HAP-1 (cell line): Measurements from ENCODE around the gene HASPIN.
"Not testable (repeated sequence)": the region's sequence is repeated elsewhere in the genome, so short reads cannot be mapped to it uniquely, and the experiment has no call there.

ENCODE experiments used
- DNase-seq, 2 experiments: peaks; one replicate each; pipeline ENCODE4 v3.0.0-alpha.2; 2016 to 2020; ENCODE audit warnings: low spot score in 2 of 2
- H3K27me3 ChIP-seq: fragments of 250-450 bp; sonication (Bioruptor Pico); 2 replicates; pipeline ENCODE4 v1.5.1; 2020; ENCODE audit warnings: low read depth, mild to moderate bottlenecking, moderate library complexity
- H3K36me3 ChIP-seq: fragments of 250-450 bp; sonication (Bioruptor Pico); replicated peaks from 2 replicates; pipeline ENCODE4 v1.5.1; 2020; ENCODE audit warnings: mild to moderate bottlenecking
- H3K4me1 ChIP-seq: fragments of 250-450 bp; sonication (Bioruptor Pico); 2 replicates; pipeline ENCODE4 v1.5.1; 2020; ENCODE audit warnings: mild to moderate bottlenecking
- H3K4me3 ChIP-seq: fragments of 250-450 bp; sonication (Bioruptor Pico); 2 replicates; pipeline ENCODE4 v1.5.1; 2020; ENCODE audit warnings: mild to moderate bottlenecking, moderate library complexity
- H3K9me3 ChIP-seq: fragments of 250-450 bp; sonication (Bioruptor Pico); 2 replicates; pipeline ENCODE4 v1.5.1; 2020; ENCODE audit warnings: mild to moderate bottlenecking, moderate library complexity
- in situ Hi-C: fragments of 300-500 bp; cut with MboI; formaldehyde crosslinking; loops from 3 replicates; pipeline ENCODE4 v1.14.3; 2020; ENCODE audit warnings: low sequenced_read_pairs, inconsistent platforms, mixed read lengths

HASPIN gene

DNA sequence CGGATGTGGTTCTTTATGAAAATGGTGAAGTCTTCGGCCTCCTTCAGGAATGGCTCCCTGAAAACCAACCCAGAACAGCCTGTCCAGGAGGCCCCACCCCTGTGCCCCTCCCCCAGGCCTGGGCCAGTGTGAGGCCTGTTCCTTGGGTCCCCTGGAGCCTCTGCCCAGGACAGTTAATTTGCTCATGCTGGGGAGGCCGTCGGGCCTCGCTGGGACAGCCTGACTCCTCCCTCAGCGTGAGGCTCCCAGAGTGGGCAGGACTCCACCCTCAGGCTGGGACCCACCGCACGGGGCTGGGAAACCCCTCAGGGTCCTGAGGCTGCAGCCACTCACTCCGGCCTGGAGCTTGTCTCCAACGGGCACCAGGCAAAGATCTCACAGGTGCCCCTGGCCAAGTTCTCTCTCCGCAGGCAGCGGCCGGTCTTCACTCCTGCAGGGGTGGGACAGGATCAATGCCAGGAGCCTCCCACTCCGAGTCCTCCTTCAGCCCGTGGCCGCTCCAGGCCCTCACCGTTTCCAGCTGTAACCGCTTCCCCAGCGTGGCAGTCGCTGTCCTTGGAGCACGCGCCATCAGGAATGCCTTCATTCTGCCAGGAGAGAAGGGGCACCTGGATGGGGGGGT is 33.5 kb upstream of the HASPIN start:
- Histone ChIP-seq H3K36me3 (no peaks in the 10 kb centered on the region), H3K4me3 (no peak overlapping the region), H3K4me1 (peaks cover 15% of the 10 kb centered on the region), H3K9me3 (no peaks in the 10 kb centered on the region), H3K27me3 (no peaks in the 10 kb centered on the region)
- no peak for DNase-seq
- in situ Hi-C loops: no loop called here

DNA sequence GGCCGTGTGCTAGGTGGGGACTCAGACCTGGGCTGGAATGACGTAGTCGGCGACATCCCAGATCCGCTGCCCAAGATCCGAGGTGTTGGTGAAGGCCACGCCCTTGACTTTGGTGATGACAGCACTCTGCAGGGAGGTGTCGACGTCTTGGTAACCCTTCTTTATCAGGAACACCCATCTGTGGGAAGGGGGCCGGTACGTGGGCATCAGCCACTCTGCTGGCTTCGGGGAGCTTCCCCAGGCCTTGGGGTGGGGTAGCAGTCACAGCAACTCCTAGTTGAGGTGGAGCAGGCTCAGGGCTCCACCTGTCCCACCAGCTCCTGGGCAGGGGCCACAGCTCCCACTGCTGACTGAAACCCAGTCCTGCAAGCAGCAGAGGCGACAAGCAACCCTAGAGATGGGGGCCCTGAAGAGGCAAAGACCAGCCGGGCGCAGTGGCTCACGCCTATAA is 32.1 kb upstream of the HASPIN start:
- no peaks in the 10 kb centered on the region for H3K27me3 ChIP-seq
- H3K9me3 ChIP-seq: no peaks in the 10 kb centered on the region
- peaks cover 24% of the 10 kb centered on the region for H3K4me1 ChIP-seq
- no peak overlapping the region for H3K4me3 ChIP-seq
- DNase-seq: no peak
- in situ Hi-C loops: no loop called here
- H3K36me3 ChIP-seq: no peaks in the 10 kb centered on the region

DNA sequence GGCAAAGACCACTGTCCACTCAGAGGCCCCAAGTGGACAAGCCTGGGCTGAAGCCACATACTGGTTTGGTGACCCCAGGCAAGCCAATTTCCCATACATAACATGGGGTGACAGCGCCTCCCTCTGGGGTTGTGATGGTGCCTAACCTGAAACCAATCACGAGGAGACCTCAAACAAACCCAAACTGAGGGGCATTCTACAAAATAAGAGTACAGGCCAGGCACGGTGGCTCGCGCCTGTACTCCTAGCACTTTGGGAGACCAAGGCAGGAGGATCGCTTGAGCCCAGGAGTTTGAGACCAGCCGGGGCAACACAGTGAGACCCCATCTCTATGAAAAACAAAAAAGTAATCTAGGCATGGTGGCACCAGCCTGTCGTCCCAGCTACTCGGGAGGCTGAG is 31.4 kb upstream of the HASPIN start:
- Histone ChIP-seq H3K36me3 (no peaks in the 10 kb centered on the region), H3K4me3 (no peak overlapping the region), H3K27me3 (no peaks in the 10 kb centered on the region), H3K9me3 (no peaks in the 10 kb centered on the region), H3K4me1 (peaks cover 24% of the 10 kb centered on the region)
- DNase-seq: no peak
- in situ Hi-C loops: no loop called here

DNA sequence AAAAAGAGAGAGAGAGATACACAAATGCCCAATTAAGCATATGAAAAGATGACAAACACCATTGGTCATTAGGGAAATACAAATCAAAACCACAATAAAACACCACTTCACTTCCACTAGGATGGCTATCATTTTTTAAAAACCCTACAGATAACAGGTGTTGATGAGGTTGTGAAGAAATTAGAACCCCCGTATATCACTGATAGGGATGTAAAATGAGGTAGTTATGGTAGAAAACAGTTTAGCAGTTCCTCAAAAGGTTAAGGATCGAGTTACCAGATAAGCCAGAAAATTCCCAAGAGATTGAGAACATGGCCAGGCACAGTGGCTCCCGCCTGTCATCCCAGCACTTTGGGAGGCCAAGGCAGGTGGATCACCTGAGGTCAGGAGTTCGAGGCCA is 30.6 kb upstream of the HASPIN start:
- Histone ChIP-seq H3K4me1 (peaks cover 24% of the 10 kb centered on the region), H3K9me3 (no peaks in the 10 kb centered on the region), H3K27me3 (no peaks in the 10 kb centered on the region), H3K4me3 (no peak overlapping the region), H3K36me3 (no peaks in the 10 kb centered on the region)
- DNase-seq: no peak
- in situ Hi-C loops: no loop called here

DNA sequence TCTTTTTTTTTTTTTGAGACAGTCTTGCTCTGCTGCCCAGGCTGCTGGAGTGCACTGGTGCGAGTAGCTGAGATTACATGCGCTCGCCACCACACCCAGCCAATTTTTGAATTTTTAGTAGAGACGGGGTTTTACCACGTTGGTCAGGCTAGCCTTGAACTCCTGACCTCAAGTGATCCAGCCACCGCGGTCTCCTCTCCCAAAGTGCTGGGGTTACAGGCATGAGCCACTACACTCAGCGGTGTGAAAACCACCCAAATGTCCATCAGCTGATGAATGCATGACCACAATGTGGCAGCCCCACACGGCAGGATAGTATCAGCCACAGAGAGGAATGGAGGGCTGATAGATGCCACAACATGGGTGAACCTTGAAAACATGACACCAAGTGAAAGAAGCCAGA is 29.9 kb upstream of the HASPIN start:
- no peak overlapping the region for H3K4me3 ChIP-seq
- H3K36me3 ChIP-seq: no peaks in the 10 kb centered on the region
- H3K9me3 ChIP-seq: no peaks in the 10 kb centered on the region
- no peak for DNase-seq
- H3K4me1 ChIP-seq: peaks cover 24% of the 10 kb centered on the region
- in situ Hi-C loops: no loop called here
- no peaks in the 10 kb centered on the region for H3K27me3 ChIP-seq

DNA sequence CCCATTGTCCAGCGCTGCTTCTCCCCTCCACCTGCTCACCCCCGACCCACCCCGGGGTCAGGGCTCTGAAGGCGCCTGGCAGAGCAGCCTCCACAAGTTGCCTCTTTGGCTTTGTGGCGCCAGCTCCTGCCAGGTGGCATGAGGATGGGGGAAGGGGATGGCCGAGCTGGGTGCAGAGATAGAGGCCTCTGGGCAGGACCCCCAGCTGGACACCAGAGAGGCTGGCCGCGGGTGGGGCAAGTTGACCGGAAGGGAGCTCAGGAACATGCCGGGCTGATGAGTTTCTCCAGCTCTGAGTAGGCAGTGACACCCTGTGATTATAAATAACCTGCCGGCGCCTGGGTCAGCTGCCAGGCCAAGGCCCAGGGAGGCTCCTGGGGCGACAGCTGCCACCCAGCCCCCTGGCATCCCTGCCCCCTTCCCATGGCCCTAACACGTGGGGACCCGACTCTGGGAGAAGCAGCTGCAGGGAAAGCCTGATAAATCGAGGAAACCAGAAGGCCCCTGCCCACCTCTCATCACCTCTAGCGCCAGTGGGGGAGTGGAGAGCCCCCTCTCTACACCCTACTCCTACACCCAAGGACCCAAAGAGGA is 28.5 kb upstream of the HASPIN start:
- Histone ChIP-seq H3K27me3 (no peaks in the 10 kb centered on the region), H3K9me3 (no peaks in the 10 kb centered on the region), H3K4me3 (peak overlapping the region; percentile 40), H3K36me3 (no peaks in the 10 kb centered on the region), H3K4me1 (peaks cover 24% of the 10 kb centered on the region)
- in situ Hi-C loops: no loop called here
- DNase-seq: no peak

DNA sequence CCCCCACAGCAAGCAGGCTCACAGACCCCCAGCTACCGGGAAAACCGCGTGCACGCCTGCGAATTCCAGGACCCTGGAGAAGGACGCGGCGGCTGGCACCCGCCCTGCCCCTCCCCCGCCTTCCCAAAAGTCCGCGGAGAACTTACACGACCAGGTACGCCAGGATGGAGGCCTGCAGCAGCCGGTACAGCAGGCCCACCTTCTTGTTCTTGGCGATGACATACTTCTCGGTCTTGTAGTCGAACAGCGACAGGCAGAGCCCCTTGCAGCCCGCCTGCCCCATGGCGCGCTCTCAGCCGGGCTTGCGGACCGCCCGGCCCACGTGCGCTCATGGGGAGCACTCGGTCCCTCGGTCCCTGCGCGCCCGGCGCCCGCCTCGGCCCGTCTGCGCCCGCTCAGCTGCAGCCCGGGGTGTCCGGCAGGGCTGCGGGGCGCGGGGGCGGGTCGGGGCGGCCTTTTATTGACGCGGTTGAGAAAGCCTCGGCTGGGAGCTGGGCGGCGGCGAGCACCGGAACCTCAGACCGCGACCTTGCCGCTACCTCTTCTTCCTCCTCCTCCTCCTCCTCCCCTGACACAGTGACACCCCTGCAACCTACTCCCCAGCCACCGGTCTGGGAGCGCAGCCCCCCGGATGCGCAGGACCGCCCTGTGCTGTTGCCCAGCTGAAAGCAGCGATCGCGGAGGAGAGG is 27.8 kb upstream of the HASPIN start, which contains the start of gene P2RX5:
TSS of gene P2RX5 (minus strand) at position 433 of the 689 bp plus-strand sequence. CDS start at position 283, 150 bp downstream.
- peak; percentile 5 to 70 for DNase-seq
- Histone ChIP-seq H3K9me3 (no peaks in the 10 kb centered on the region), H3K36me3 (no peaks in the 10 kb centered on the region), H3K4me3 (peak within 1 kb of the TSS; percentile 40), H3K4me1 (peaks cover 28% of the 10 kb centered on the region), H3K27me3 (no peaks in the 10 kb centered on the region)
- in situ Hi-C loops: no loop called here

DNA sequence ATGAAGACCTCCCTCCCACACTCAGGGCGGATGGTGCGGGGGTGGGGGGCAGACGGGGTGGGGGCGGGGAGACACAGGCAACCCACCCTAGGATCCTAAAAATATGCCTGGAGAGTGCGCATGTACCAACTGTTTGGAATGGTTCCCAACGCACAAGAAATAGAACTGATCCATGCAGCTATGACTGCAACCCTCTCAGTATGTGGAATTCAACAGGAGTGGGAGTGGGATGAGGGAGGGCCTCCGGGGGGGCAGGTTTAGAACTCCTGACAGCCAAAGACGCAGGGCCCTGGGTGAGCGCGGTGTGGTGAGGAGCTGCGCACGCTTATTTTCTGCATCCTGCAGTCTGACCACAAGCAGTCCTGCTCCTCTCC is 26.6 kb upstream of the HASPIN start:
- no peaks in the 10 kb centered on the region for H3K36me3 ChIP-seq
- no peaks in the 10 kb centered on the region for H3K9me3 ChIP-seq
- H3K27me3 ChIP-seq: no peaks in the 10 kb centered on the region
- H3K4me3 ChIP-seq: no peak overlapping the region
- DNase-seq: no peak
- H3K4me1 ChIP-seq: peaks cover 30% of the 10 kb centered on the region
- in situ Hi-C loops: no loop called here

DNA sequence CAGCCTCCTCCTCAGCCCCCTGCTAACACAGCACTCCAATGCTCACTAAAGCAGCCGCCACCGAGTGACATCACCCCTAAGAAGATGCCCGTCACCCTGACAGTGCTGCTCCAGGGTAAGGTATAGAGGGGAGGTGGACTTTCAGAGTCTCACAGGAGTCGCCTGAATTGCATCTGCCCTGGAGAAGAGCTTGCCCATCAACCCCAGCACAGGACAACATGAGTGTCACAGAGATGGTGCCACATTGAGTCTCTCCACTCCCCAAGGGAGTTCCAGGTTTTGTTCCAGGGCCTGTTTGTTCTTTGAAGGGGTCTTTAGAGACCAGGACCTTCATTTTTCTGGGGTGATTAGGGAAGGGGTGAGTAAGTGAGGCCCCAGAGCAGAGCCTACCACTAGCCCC is 25.6 kb upstream of the HASPIN start:
- H3K4me3 ChIP-seq: no peak overlapping the region
- no peaks in the 10 kb centered on the region for H3K27me3 ChIP-seq
- H3K4me1 ChIP-seq: peaks cover 28% of the 10 kb centered on the region
- DNase-seq: no peak
- in situ Hi-C loops: no loop called here
- no peaks in the 10 kb centered on the region for H3K9me3 ChIP-seq
- no peaks in the 10 kb centered on the region for H3K36me3 ChIP-seq

DNA sequence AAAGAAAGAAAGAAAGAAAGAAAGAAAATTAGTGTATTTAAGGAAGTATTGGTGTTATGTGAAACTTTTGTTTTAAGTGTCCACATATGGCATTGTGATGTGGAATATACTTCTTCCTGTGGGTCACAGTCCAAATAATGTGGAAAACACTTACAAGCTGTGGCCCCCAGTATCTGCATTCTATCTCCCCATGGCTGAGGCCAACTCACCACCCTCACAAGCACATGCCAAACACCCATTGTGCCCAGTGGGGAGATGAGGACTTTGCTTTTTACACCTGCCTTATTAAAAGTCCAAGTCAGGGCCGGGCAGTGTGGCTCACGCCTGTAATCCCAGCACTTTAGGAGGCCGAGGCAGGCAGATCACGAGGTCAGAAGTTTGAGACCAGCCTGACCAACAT is 23.8 kb upstream of the HASPIN start:
- in situ Hi-C loops: no loop called here
- Histone ChIP-seq H3K27me3 (no peaks in the 10 kb centered on the region), H3K36me3 (no peaks in the 10 kb centered on the region), H3K4me3 (no peak overlapping the region), H3K9me3 (no peaks in the 10 kb centered on the region), H3K4me1 (peaks cover 17% of the 10 kb centered on the region)
- no peak for DNase-seq

DNA sequence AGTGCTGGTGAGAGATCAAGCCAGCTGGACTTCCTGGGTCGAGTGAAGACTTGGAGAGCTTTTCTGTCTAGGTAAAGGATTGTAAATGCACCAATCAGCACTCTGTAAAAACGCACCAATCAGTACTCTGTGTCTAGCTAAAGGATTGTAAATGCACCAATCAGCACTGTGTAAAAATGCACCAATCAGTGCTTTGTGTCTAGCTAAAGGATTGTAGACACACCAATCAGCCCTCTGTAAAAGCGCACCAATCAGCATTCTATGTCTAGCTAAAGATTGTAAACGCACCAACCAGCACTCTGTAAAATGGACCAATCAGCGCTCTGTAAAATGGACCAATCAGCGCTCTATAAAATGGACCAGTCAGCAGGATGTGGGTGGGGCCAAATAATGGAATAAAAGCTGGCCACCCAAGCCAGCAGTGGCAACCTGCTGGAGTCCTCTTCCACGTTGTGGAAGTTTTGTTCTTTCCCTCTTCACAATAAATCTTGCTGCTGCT is 21.6 kb upstream of the HASPIN start:
- H3K36me3 ChIP-seq, H3K4me3 ChIP-seq, H3K9me3 ChIP-seq, DNase-seq, in situ Hi-C loops, H3K4me1 ChIP-seq, H3K27me3 ChIP-seq: not testable (repeated sequence)

DNA sequence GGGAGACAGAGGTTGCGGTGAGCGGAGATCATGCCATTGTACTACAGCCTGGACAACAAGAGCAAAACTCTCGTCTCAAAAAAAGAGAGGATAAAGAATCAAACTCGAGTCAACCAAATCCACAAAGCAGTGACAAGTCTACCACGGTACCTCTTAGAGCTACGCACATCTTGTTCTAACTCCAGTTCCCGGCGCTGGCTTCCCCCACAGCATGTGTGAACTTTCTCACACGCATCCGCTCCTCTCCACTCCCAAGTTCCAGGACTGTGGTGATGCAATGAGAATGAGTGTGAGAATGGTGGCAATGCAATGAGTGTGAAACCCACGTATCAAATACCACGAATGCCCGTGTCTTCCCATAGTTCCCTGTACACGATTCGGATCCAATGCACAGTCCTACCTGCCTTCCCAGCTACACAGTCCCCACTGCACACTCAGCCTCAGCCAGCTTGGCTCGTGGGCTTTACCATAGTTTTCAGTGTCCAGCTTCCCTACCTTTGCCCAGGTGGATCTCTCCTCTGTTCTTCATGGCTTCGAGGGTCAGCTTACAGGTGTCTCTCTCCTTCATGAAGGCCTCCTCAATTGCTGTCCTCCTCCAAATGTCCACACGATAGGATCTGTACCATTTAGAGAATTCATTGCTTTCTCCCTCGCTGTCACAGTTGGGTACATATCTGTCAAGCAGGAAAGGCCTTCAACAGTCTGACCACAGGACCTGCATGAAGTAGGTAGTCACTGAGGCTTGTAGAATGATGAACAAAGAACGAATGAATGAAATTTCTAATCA is 18.6 kb upstream of the HASPIN start:
- Histone ChIP-seq H3K4me3 (no peak overlapping the region), H3K4me1 (peaks cover 6% of the 10 kb centered on the region), H3K27me3 (no peaks in the 10 kb centered on the region), H3K36me3 (no peaks in the 10 kb centered on the region), H3K9me3 (no peaks in the 10 kb centered on the region)
- in situ Hi-C loops: no loop called here
- DNase-seq: no peak

DNA sequence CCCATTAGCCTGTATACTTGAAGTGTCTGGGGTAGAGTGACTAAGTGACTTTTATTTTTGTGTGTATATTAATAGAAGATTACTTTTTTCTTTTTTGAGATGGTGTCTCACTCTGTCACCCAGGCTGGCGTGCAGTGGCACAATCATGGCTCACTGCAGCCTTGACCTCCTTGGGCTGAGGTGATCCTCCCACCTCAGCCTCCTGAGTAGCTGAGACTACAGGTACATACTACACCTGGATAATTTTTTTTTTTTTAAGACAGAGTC is 18.1 kb upstream of the HASPIN start:
- H3K27me3 ChIP-seq: not testable (repeated sequence)

DNA sequence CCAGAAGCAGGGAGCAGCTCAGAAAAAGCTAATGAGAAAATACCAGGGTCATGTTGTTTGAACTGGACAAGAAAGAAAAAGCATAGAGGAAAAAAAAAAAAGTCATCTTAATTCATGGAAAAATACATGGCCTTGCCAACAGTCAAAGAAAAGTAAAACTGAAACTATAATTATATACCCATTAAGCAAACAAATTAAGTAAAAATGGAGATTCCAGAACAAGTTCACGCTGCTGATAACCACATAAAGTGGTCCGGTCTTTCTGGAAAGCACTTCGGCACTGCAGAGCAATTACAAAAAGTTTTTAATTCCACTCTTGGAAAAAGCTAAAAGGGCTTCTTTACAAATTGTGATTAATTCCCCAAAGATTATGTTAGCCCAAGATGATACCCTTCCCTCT is 15.3 kb upstream of the HASPIN start:
- Histone ChIP-seq H3K4me1 (no peaks in the 10 kb centered on the region), H3K4me3 (no peak overlapping the region)
- in situ Hi-C loops: no loop called here

More for the DNA sequence above, 18.1 kb upstream of the HASPIN start:
- H3K9me3 ChIP-seq, in situ Hi-C loops, H3K36me3 ChIP-seq, H3K4me1 ChIP-seq, H3K4me3 ChIP-seq, DNase-seq: not testable (repeated sequence)

More for the DNA sequence above, 15.3 kb upstream of the HASPIN start:
- H3K27me3 ChIP-seq: no peaks in the 10 kb centered on the region
- DNase-seq: no peak
- H3K36me3 ChIP-seq: peaks cover 11% of the 10 kb centered on the region; the same call in 1 of the 2 replicates
- H3K9me3 ChIP-seq: no peaks in the 10 kb centered on the region
